Hepatocyte (in vitro differentiated cells): ENCODE measurements around the gene KPNB1. TPM values are rescaled to one million over a fixed set of nuclear protein-coding genes. Genes with fewer than 3 reads are reported as not detected.

ENCODE experiments used
- DNase-seq: peaks from one replicate; pipeline ENCODE4 v3.0.0-alpha.2; 2016; ENCODE audit warnings: low spot score
- H2AFZ ChIP-seq: fragments of 200-600 bp; sonication (generic); 2 replicates; pipeline ENCODE4 v1.6.0; 2016; ENCODE audit warnings: antibody characterized with exemption, mild to moderate bottlenecking
- H3K27ac ChIP-seq: fragments of 200-600 bp; sonication (generic); 2 replicates; pipeline ENCODE4 v1.5.1; 2016; ENCODE audit warnings: mild to moderate bottlenecking
- H3K27me3 ChIP-seq: fragments of 200-600 bp; sonication (generic); 2 replicates; pipeline ENCODE4 v1.6.1; 2016
- H3K36me3 ChIP-seq: fragments of 200-600 bp; sonication (generic); replicated peaks from 2 replicates; pipeline ENCODE4 v1.5.1; 2016; ENCODE audit warnings: low read depth; ENCODE audit not compliant: insufficient read depth
- H3K4me1 ChIP-seq: fragments of 200-600 bp; sonication (generic); 2 replicates; pipeline ENCODE4 v1.5.1; 2016; ENCODE audit warnings: mild to moderate bottlenecking, moderate library complexity; ENCODE audit not compliant: insufficient read depth
- H3K4me2 ChIP-seq: fragments of 200-600 bp; sonication (generic); 2 replicates; pipeline ENCODE4 v1.6.0; 2016
- H3K4me3 ChIP-seq: fragments of 200-600 bp; sonication (generic); 2 replicates; pipeline ENCODE4 v1.5.1; 2016; ENCODE audit warnings: mild to moderate bottlenecking
- H3K79me2 ChIP-seq: fragments of 200-600 bp; sonication (generic); 2 replicates; pipeline ENCODE4 v1.6.0; 2017; ENCODE audit warnings: mild to moderate bottlenecking
- H3K9me2 ChIP-seq: fragments of 200-600 bp; sonication (generic); replicated peaks from 2 replicates; pipeline ENCODE4 v1.6.0; 2017; ENCODE audit warnings: mild to moderate bottlenecking; ENCODE audit not compliant: insufficient read depth
- H3K9me3 ChIP-seq: fragments of 200-600 bp; sonication (generic); 2 replicates; pipeline ENCODE4 v1.5.1; 2016; ENCODE audit warnings: low read depth, mild to moderate bottlenecking
- H4K20me1 ChIP-seq: fragments of 200-600 bp; sonication (generic); 2 replicates; pipeline ENCODE4 v1.6.0; 2016; ENCODE audit warnings: mild to moderate bottlenecking; ENCODE audit not compliant: insufficient read depth, poor library complexity, severe bottlenecking
- CTCF ChIP-seq: fragments of 200-600 bp; sonication (generic); IDR thresholded peaks from 2 replicates; pipeline ENCODE4 v1.5.1; 2016; ENCODE audit warnings: antibody characterized with exemption, mild to moderate bottlenecking; ENCODE audit not compliant: poor library complexity
- EZH2 ChIP-seq: fragments of 200-600 bp; sonication (generic); IDR thresholded peaks from 2 replicates; pipeline ENCODE4 v1.6.1; 2016; ENCODE audit warnings: antibody characterized with exemption, mild to moderate bottlenecking, borderline replicate concordance
- EZH2phosphoT487 ChIP-seq: fragments of 200-600 bp; sonication (generic); IDR thresholded peaks from one replicate; pipeline ENCODE4 v1.6.1; 2018; ENCODE audit warnings: antibody characterized with exemption, mild to moderate bottlenecking, low read depth, moderate library complexity; ENCODE audit not compliant: unreplicated experiment, severe bottlenecking
- WGBS: methylation state at CpG from one replicate; pipeline ENCODE4 v1.1.6; 2016; ENCODE audit warnings: low lambda C conversion rate; ENCODE audit errors: missing lambda C conversion rate; 5-methylcytosine and 5-hydroxymethylcytosine counted together
- polyA plus RNA-seq: library from polyadenylated mRNA; unstranded; fragments of >200 nt; fragmentation: Nextera tagmentation; extraction: Ambion mirVana; gene quantifications from 2 replicates; pipeline ENCODE4 v1.2.1, GENCODE V29; 2016
- total RNA-seq: library from RNA; depleted of rRNA; stranded (reverse); fragments of >200 nt; gene quantifications from 2 replicates; pipeline ENCODE4 v1.2.3, GENCODE V29; 2014

Gene KPNB1
- total and polyA plus RNA-seq, 2 experiments from 2014 or later = 59.5 to 194 TPM

GRCh38 chr17:47705536-47706530 is 56.1 kb downstream of the KPNB1 start:
- no peak overlapping the region for H2AFZ ChIP-seq
- no peaks in the 10 kb centered on the region for H3K9me3 ChIP-seq
- no peak for TF ChIP-seq EZH2phosphoT487
- TF ChIP-seq CTCF = no peak
- no peak for TF ChIP-seq EZH2
- H3K9me2 ChIP-seq = no peaks in the 10 kb centered on the region
- H3K27me3 ChIP-seq = no peaks in the 10 kb centered on the region
- no peaks in the 10 kb centered on the region for H3K36me3 ChIP-seq
- no peak overlapping the region for H3K4me2 ChIP-seq
- H3K4me3 ChIP-seq = no peak overlapping the region
- no peak for DNase-seq
- no peaks in the 10 kb centered on the region for H3K4me1 ChIP-seq
- H3K79me2 ChIP-seq = no peaks in the 10 kb centered on the region
- 84% methylated on average over 12 of the region's 12 CpGs for WGBS
- H3K27ac ChIP-seq = no peak overlapping the region
- H4K20me1 ChIP-seq = no peaks in the 10 kb centered on the region

- DNase-seq = no peak
- 90% methylated on average over 4 of the region's 4 CpGs for WGBS
These were observed 57.5 kb downstream of the KPNB1 start for GRCh38 chr17:47707056-47707804.

GRCh38 chr17:47707884-47708283 is 58.2 kb downstream of the KPNB1 start:
- H3K4me1 ChIP-seq = no peaks in the 10 kb centered on the region
- H3K27ac ChIP-seq = no peak overlapping the region
- no peaks in the 10 kb centered on the region for H3K9me3 ChIP-seq
- WGBS = 73% methylated on average over 3 of the region's 3 CpGs
- H3K4me3 ChIP-seq = no peak overlapping the region
- no peaks in the 10 kb centered on the region for H3K9me2 ChIP-seq
- no peak overlapping the region for H3K4me2 ChIP-seq
- H2AFZ ChIP-seq = no peak overlapping the region
- no peaks in the 10 kb centered on the region for H4K20me1 ChIP-seq
- no peaks in the 10 kb centered on the region for H3K27me3 ChIP-seq
- H3K36me3 ChIP-seq = no peaks in the 10 kb centered on the region
- DNase-seq = no peak
- no peaks in the 10 kb centered on the region for H3K79me2 ChIP-seq
- TF ChIP-seq CTCF (no peak), EZH2phosphoT487 (no peak), EZH2 (no peak)

More at GRCh38 chr17:47707056-47707804, 57.5 kb downstream of the KPNB1 start:
- H3K27ac ChIP-seq = no peak overlapping the region
- no peaks in the 10 kb centered on the region for H3K79me2 ChIP-seq
- no peaks in the 10 kb centered on the region for H3K36me3 ChIP-seq
- no peak for TF ChIP-seq EZH2
- no peak for TF ChIP-seq EZH2phosphoT487
- no peak for TF ChIP-seq CTCF
- no peak overlapping the region for H3K4me2 ChIP-seq
- H2AFZ ChIP-seq = no peak overlapping the region
- no peak overlapping the region for H3K4me3 ChIP-seq
- no peaks in the 10 kb centered on the region for H3K4me1 ChIP-seq
- no peaks in the 10 kb centered on the region for H3K9me2 ChIP-seq
- H4K20me1 ChIP-seq = no peaks in the 10 kb centered on the region
- H3K9me3 ChIP-seq = no peaks in the 10 kb centered on the region
- no peaks in the 10 kb centered on the region for H3K27me3 ChIP-seq
